Kidney tubule cell (primary cell): ENCODE measurements around the gene MAGT1.
A peak's percentile ranks its signal among the peaks of the same experiment; 100 is the strongest.
"Not testable (repeated sequence)": the region's sequence is repeated elsewhere in the genome, so short reads cannot be mapped to it uniquely, and the experiment has no call there.

Source experiments
- DNase-seq: peaks from one replicate; pipeline ENCODE4 v3.0.0-alpha.2; 2018; ENCODE audit warnings: low spot score

MAGT1 gene

DNA sequence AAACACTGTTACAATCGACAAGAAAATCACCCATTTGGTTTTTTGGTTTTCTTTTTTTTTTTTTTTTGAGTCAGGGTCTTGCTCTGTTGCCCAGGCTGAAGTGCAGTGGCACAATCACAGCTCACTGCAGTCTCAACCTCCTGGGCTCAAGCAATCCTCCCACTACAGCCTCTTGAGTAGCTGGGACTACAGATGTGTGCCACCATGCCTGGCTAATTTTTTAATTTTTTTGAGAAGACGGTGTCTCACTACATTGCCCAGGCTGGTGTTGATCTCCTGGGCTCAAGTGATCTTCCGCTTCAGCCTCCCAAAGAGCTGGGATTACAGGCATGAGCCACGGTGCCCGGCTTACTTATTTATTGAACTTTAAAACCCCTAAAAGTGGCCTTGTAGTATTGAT, 63.7 kb downstream of the MAGT1 start:
- not testable (repeated sequence) for DNase-seq

DNA sequence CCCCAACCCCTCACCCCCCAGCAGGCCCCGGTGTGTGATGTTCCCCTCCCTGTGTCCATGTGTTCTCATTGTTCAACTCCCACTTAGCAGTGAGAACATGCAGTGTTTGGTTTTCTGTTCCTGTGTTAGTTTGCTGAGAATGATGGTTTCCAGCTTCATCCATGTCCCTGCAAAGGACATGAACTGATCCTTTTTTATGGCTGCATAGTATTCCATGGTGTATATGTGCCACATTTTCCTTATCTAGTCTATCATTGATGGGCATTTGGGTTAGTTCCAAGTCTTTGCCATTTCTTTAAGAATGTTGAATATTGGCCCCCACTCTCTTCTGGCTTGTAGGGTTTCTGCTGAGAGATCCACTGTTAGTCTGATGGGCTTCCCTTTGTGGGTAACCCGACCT, 73.2 kb downstream of the MAGT1 start:
- DNase-seq, result not testable (repeated sequence)

DNA sequence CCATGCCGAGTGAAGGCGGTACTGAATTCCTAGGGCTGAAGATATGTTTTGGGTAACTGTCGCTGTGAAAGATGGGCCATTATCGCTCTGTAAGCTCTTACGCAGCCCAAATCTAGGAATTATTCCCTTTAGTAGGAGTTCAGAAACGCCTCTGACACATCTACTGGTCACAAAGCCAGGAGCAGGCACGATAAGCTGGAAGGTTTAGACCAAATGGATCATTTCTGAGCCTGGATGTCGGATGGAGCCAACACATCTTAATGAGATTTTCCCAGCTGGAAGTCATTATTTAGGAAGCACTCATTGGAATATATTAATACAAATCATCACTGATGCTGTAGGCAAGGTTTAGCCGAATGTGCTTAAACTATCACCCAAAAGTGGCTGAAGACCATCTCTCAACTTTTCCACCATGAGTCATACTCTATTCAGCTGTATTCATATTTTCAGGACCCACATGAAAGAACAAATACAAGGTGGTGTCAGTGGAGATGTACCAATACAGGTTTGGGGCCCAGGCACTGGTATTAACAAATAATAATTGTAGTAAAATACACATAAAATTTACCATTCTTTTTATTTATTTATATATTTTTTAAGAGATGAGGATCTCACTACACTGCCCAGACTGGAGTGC, 75.0 kb downstream of the MAGT1 start:
- no peak for DNase-seq

DNA sequence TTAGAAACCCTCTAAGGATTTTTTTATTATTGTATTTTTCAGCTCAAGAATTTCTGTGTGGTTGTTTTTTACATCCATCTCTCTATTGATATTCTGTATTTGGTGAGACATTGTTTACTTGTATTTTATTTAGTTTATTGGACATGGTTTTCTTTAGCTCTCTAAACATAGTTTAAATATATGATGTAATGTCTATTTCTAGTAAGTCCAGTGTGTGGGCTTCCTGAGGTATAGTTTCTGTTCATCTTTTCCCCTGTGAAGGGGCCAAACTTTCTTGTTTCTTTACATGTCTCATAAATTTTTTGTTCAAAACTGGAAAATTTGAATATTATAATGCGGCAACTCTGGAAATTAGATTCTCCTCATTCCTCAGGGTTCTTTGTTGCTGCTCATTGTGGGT, 81.0 kb downstream of the MAGT1 start:
- no peak for DNase-seq

DNA sequence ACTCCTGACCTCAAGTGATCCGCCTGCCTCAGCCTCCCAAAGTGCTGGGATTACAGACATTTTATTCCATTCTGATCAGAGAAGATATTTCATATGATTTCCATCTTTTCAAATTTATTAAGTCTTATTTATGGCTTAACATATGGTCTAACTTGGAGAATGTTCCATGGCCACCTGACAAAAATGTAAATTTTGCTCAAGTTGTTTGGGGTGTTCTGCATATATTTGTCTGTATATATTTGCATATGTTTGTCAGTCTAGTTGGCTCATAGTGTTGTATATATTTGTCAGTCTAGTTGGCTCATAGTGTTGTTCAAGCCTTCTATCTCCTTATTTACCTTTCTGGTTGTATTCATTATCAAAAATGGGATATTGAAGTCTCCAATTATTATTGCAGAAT, 93.0 kb downstream of the MAGT1 start:
- no peak for DNase-seq

DNA sequence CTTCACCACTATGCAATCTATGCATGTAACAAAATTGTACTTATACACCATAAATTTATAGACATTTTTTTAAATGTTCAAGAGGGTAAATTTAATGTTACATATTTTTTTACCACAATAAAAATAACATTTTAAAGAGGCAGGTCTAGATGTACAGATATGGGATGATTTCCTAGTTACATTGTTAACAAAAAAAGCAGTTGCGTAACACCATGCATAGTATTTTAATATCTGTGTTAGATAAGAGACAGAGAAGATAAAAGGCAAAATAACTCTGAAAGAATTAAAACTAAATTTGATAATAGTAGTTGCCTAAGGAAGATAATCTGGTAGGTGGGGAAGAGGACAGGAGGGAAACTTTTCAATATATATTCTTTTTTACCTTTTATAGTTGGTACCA, 100.1 kb downstream of the MAGT1 start:
- DNase-seq, result no peak

DNA sequence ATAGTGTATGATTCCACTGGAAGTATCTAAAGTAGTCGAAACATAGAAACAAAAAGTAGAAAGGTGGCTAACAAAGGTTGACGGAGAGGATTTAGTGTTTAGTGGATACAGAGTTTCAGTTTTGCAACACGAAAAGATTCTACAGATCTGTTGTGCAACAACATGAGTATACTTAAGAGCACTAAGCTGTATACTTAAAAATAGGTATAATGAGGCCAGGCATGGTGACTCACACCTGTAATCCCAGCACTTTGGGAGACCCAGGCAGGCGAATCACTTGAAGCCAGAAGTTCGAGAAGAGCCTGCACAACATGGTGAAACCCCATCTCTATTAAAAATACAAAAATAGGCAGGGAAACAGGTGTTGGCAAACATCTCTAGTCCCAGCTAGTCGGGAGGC, 101.3 kb downstream of the MAGT1 start:
- DNase-seq, result no peak

DNA sequence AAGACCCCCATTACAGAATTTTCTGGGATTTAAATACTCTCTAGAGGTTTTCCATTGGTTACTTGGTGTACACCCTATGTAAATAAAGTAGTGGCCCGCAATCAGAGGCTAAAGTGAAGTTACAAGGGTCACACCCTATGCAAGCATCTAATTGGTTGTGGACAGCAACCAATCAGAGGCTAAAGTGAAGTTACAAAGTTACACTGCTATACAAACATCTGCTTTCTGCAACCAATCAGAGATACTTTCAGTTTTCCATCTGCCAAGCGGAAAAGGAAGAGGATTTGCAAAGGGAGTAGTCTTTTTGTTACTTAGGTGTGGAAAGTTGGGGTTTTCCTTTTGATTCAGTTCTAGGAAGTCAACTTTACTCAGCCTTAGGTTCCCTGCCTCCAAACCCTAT, 107.2 kb downstream of the MAGT1 start:
- DNase-seq, result peak; percentile 44

DNA sequence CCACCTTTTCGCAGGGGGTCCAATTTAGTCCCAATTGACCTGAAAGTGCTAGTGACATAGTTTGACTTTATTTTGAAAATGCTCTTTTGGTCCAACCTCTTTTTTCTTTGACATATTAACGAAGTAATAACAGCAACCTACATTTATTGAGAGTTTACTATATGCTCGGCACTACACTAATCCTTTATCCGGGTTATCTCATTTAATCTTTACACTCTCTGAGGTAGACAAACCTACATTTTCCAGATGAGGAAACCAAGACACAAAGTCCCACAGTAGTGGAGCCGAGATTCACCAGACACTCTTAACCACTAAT, 108.9 kb downstream of the MAGT1 start:
- no peak for DNase-seq

DNA sequence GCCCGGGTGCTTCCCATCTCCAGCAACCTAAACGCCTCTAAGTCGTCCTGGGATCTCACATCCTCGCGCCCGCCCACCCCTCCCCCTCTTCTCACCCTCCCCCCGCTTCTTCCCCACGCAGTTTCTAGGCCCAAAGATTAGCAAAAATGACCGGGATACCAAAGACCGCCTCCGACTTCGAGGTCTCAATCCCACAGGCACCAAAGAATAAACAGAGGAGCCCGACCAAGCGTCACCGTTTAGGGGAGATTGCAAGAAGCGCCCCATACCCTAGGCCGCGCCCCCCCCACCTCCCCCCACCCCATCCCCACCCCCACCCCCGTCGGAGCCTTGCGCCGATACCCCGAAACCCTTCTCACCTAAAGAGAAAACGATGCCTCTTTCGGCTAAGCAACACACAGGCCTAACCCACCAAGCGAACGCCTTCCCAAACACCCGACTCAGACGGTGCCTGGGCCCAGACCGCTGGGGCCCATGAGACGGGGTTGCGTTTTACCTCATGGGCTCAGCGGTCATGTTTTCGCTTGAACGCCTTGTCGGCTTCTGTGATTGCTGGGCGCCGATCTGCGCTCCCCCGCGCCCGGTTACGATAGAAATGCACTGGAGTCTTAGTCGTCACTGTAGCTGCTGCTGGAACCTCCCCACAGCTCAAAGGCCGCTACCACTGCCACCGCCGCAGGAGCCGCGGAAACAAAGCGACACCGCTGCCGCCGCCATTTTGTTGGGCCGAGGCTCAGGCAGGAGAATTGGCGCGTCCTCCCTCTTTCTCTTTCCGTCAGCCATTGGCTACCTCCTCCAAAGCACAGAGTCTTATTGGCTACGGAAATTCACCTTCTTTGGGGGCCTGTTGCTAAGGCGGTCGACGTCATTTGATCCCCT, 109.5 kb downstream of the MAGT1 start, which contains the start of gene ATRX:
ATRX (minus strand) TSS at position 731 of the 879 bp plus-strand sequence; CDS start at position 516, 215 bp downstream.
- peak; percentile 77 for DNase-seq

DNA sequence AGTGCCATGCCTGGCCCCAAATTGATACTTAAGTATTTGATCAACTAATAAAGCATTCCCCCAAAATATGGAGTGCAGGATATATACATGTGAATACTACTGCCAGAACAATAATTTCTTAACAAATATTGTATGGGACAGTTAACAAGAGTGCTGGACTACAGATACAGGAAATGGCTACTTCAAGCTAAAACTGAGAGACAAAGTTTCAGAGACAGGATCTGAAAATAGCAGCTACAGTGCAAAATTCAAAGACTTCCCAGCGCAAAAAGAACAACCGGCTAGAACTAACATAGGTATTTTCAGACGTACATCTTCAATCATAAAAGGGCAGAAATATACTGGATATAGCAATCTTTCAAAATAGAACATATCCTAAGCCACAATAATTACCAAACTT, 115.5 kb downstream of the MAGT1 start:
- no peak for DNase-seq

DNA sequence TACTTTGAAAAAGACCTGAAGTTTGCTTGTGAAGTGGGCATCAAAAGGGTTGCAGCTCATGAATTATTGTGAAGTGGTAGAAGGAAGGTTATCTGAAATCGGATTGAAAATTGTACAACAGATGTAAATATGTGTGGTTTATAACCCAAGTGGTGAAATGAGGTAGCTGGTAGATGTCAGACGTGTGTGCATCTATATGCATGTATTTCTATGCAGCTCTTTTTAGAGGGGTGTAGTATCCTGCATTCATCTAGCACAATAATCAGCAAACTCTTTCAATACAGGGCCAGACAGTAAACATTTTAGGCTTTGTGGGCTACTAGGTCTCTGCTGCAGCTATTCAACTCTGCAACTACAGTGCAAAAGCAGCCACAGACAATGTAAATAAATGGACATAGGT, 118.6 kb downstream of the MAGT1 start:
- DNase-seq, result no peak
